SK-N-MC (cell line): Measurements from ENCODE around the gene TNRC6B.
"Not testable (repeated sequence)": the region's sequence is repeated elsewhere in the genome, so short reads cannot be mapped to it uniquely, and the experiment has no call there.

Experiments used
- DNase-seq: peaks from one replicate; pipeline ENCODE4 v3.0.0-alpha.2; 2011; ENCODE audit warnings: low read depth, low spot score
- H3K27ac ChIP-seq: fragments of 200-600 bp; sonication (generic); 2 replicates; pipeline ENCODE4 v1.5.1; 2016; ENCODE audit warnings: mixed run types
- H3K36me3 ChIP-seq: fragments of 200-600 bp; sonication (generic); 2 replicates; pipeline ENCODE4 v1.6.1; 2017; ENCODE audit warnings: antibody characterized with exemption, low read length, mixed read lengths; ENCODE audit not compliant: insufficient read depth
- H3K4me3 ChIP-seq: fragments of 200-600 bp; sonication (generic); 2 replicates; pipeline ENCODE4 v1.5.1; 2016
- H3K9ac ChIP-seq: fragments of 200-600 bp; sonication (generic); 2 replicates; pipeline ENCODE4 v1.8.0; 2017; ENCODE audit warnings: mixed run types, mixed read lengths; ENCODE audit not compliant: insufficient read length
- H3K9me3 ChIP-seq: fragments of 200-600 bp; sonication (generic); 2 replicates; pipeline ENCODE4 v1.6.1; 2017; ENCODE audit warnings: low read depth, mild to moderate bottlenecking, antibody characterized with exemption, low read length, moderate library complexity, mixed read lengths
- EZH2 ChIP-seq: fragments of 200-600 bp; sonication (generic); IDR thresholded peaks from one replicate; pipeline ENCODE4 v1.6.1; 2017; ENCODE audit warnings: antibody characterized with exemption
- FOXP2 ChIP-seq: optimal IDR thresholded peaks from 2 replicates; pipeline ENCODE3; 2011; ENCODE audit warnings: mild to moderate bottlenecking, moderate library complexity; ENCODE audit not compliant: insufficient read depth; ENCODE audit errors: extremely low read length, control extremely low read depth
- POLR2AphosphoS5 ChIP-seq: IDR thresholded peaks from 2 replicates; pipeline ENCODE4 v1.6.1; 2012; ENCODE audit warnings: mild to moderate bottlenecking, low read depth, low read length, borderline replicate concordance

TNRC6B gene

GRCh38 chr22:40216041-40216756 is 38.5 kb downstream of the TNRC6B start:
- H3K36me3 ChIP-seq: no peaks in the 10 kb centered on the region; the same call in 1 of the 2 replicates
- H3K27ac ChIP-seq: no peak overlapping the region; the same call in 1 of the 2 replicates
- no peak for TF ChIP-seq POLR2AphosphoS5
- no peak for TF ChIP-seq EZH2
- TF ChIP-seq FOXP2: no peak
- DNase-seq: no peak
- no peak overlapping the region for H3K4me3 ChIP-seq
- H3K9me3 ChIP-seq: no peaks in the 10 kb centered on the region
- H3K9ac ChIP-seq: no peak overlapping the region

GRCh38 chr22:40218152-40218551 is 40.4 kb downstream of the TNRC6B start:
- H3K36me3 ChIP-seq: no peaks in the 10 kb centered on the region; the same call in 1 of the 2 replicates
- no peaks in the 10 kb centered on the region for H3K9me3 ChIP-seq
- H3K4me3 ChIP-seq: no peak overlapping the region
- TF ChIP-seq POLR2AphosphoS5: no peak
- no peak for TF ChIP-seq FOXP2
- TF ChIP-seq EZH2: no peak
- no peak overlapping the region for H3K9ac ChIP-seq
- H3K27ac ChIP-seq: no peak overlapping the region
- no peak for DNase-seq

- no peak for TF ChIP-seq EZH2
- TF ChIP-seq FOXP2: no peak
- no peak for TF ChIP-seq POLR2AphosphoS5
- no peak overlapping the region for H3K4me3 ChIP-seq
- 0 out of 2 replicates have a peak overlapping the region, but pooled peaks have one; percentile 9 for H3K27ac ChIP-seq
- no peaks in the 10 kb centered on the region; the same call in 1 of the 2 replicates for H3K36me3 ChIP-seq
- no peak overlapping the region for H3K9ac ChIP-seq
- no peak for DNase-seq
- H3K9me3 ChIP-seq: no peaks in the 10 kb centered on the region
Measured at GRCh38 chr22:40218723-40219294, 41.1 kb downstream of the TNRC6B start.

- no peaks in the 10 kb centered on the region; the same call in 1 of the 2 replicates for H3K36me3 ChIP-seq
- H3K27ac ChIP-seq: 0 out of 2 replicates have a peak overlapping the region, but pooled peaks have one; percentile 12
- no peaks in the 10 kb centered on the region for H3K9me3 ChIP-seq
- TF ChIP-seq POLR2AphosphoS5: no peak
- TF ChIP-seq FOXP2: no peak
- TF ChIP-seq EZH2: no peak
- DNase-seq: no peak
- H3K9ac ChIP-seq: no peak overlapping the region
- H3K4me3 ChIP-seq: no peak overlapping the region
Measured at GRCh38 chr22:40220316-40221054, 42.8 kb downstream of the TNRC6B start.

- Histone ChIP-seq H3K9me3 (no peaks in the 10 kb centered on the region), H3K4me3 (no peak overlapping the region), H3K36me3 (no peaks in the 10 kb centered on the region; the same call in 1 of the 2 replicates), H3K9ac (no peak overlapping the region), H3K27ac (no peak overlapping the region)
- no peak for DNase-seq
- TF ChIP-seq EZH2: no peak
- TF ChIP-seq POLR2AphosphoS5: no peak
- TF ChIP-seq FOXP2: no peak
Measured at GRCh38 chr22:40221055-40221414, 43.3 kb downstream of the TNRC6B start.

GRCh38 chr22:40222979-40223378 is 45.3 kb downstream of the TNRC6B start:
- H3K9me3 ChIP-seq, DNase-seq, H3K9ac ChIP-seq, H3K4me3 ChIP-seq, H3K27ac ChIP-seq, H3K36me3 ChIP-seq: not testable (repeated sequence)

GRCh38 chr22:40224702-40225101 is 47.0 kb downstream of the TNRC6B start:
- no peaks in the 10 kb centered on the region for H3K9me3 ChIP-seq
- no peak for TF ChIP-seq EZH2
- TF ChIP-seq POLR2AphosphoS5: no peak
- no peak for TF ChIP-seq FOXP2
- H3K4me3 ChIP-seq: no peak overlapping the region
- H3K9ac ChIP-seq: no peak overlapping the region
- no peak for DNase-seq
- H3K36me3 ChIP-seq: peaks cover 11% of the 10 kb centered on the region
- H3K27ac ChIP-seq: no peak overlapping the region

GRCh38 chr22:40226620-40227019 is 48.9 kb downstream of the TNRC6B start:
- peaks cover 26% of the 10 kb centered on the region for H3K36me3 ChIP-seq
- TF ChIP-seq FOXP2 (no peak), EZH2 (no peak), POLR2AphosphoS5 (no peak)
- no peak overlapping the region for H3K27ac ChIP-seq
- no peaks in the 10 kb centered on the region for H3K9me3 ChIP-seq
- no peak overlapping the region for H3K4me3 ChIP-seq
- DNase-seq: no peak
- H3K9ac ChIP-seq: no peak overlapping the region
